MV-4-11 (cell line): ENCODE results near the gene CENPT.
"Not testable (repeated sequence)": the region's sequence is repeated elsewhere in the genome, so short reads cannot be mapped to it uniquely, and the experiment has no call there.

Source experiments
- DNase-seq: peaks from one replicate; lab custom pipeline; 2025; lab: John Stamatoyannopoulos, UW

The CENPT gene

GRCh38 chr16:67846063-67846319 lies 1.5 kb downstream of the CENPT start:
- DNase-seq: peak; percentile 35

GRCh38 chr16:67845291-67846062 lies 2.0 kb downstream of the CENPT start:
- peak; percentile 43 for DNase-seq

GRCh38 chr16:67844497-67844896 lies 3.0 kb downstream of the CENPT start:
- no peak for DNase-seq

GRCh38 chr16:67843343-67843765 lies 4.1 kb downstream of the CENPT start:
- DNase-seq: no peak

GRCh38 chr16:67842509-67843342 lies 4.8 kb downstream of the CENPT start:
- DNase-seq: peak; percentile 55

GRCh38 chr16:67841816-67842508 lies 5.5 kb downstream of the CENPT start, which contains the start of gene THAP11:
THAP11 (plus strand) TSS chr16:67842320; CDS start chr16:67842555, 235 bp downstream.
- peak; percentile 93 for DNase-seq

- no peak for DNase-seq
These were observed 6.2 kb downstream of the CENPT start for GRCh38 chr16:67841198-67841815.

GRCh38 chr16:67837811-67838210 lies 9.7 kb downstream of the CENPT start:
- DNase-seq: no peak

GRCh38 chr16:67837190-67837589 lies 10.3 kb downstream of the CENPT start:
- DNase-seq: not testable (repeated sequence)

- no peak for DNase-seq
These were observed 13.3 kb downstream of the CENPT start for GRCh38 chr16:67834242-67834614.

- DNase-seq: peak; percentile 86
These were observed 13.9 kb downstream of the CENPT start for GRCh38 chr16:67833415-67834241.

- DNase-seq: no peak
These were observed 14.5 kb downstream of the CENPT start for GRCh38 chr16:67833030-67833414.

GRCh38 chr16:67828651-67829050 lies 18.8 kb downstream of the CENPT start:
- no peak for DNase-seq

- no peak for DNase-seq
These were observed 21.6 kb downstream of the CENPT start for GRCh38 chr16:67825906-67826305.

GRCh38 chr16:67825119-67825518 lies 22.4 kb downstream of the CENPT start:
- no peak for DNase-seq

- DNase-seq: no peak
These were observed 25.0 kb downstream of the CENPT start for GRCh38 chr16:67822511-67822910.

GRCh38 chr16:67820608-67821259 lies 26.8 kb downstream of the CENPT start:
- DNase-seq: no peak

GRCh38 chr16:67814567-67814966 lies 32.9 kb downstream of the CENPT start:
- no peak for DNase-seq

GRCh38 chr16:67811899-67812298 lies 35.6 kb downstream of the CENPT start:
- no peak for DNase-seq

- no peak for DNase-seq
These were observed 40.3 kb downstream of the CENPT start for GRCh38 chr16:67807148-67807682.
